Calu3 (cell line): Measurements from ENCODE around the gene SRSF8. TPM values are rescaled to one million over a fixed set of nuclear protein-coding genes. Genes with fewer than 3 reads are reported as not detected.

Experiments used
- BruUV-seq: library from RNA; stranded (reverse); fragments of 400-500 nt; replicated peaks from 2 replicates; lab custom pipeline; 2021; lab: Mats Ljungman, UMichigan
- CTCF ChIA-PET: fragments of 300-600 bp; sonication (Branson Sonifier 250); formaldehyde crosslinking; loops from one replicate; lab custom pipeline; 2022; ENCODE audit warnings: antibody characterized with exemption; lab: Charles Lee
- DNase-seq: peaks from one replicate; pipeline ENCODE4 v3.0.0; 2022
- H3K27ac Mint-ChIP-seq: one replicate; pipeline ENCODE4 v1.8.0; 2022; ENCODE audit warnings: mixed read lengths; ENCODE audit not compliant: unreplicated experiment
- H3K27me3 Mint-ChIP-seq: one replicate; pipeline ENCODE4 v1.8.0; 2022; ENCODE audit warnings: mixed read lengths; ENCODE audit not compliant: unreplicated experiment
- H3K36me3 Mint-ChIP-seq: one replicate; pipeline ENCODE4 v1.8.0; 2022; ENCODE audit warnings: mild to moderate bottlenecking, moderate library complexity, mixed read lengths; ENCODE audit not compliant: insufficient read depth, unreplicated experiment
- H3K4me1 Mint-ChIP-seq: one replicate; pipeline ENCODE4 v1.8.0; 2022; ENCODE audit warnings: mild to moderate bottlenecking, low read depth, mixed read lengths; ENCODE audit not compliant: unreplicated experiment
- H3K4me3 Mint-ChIP-seq: one replicate; pipeline ENCODE4 v1.8.0; 2022; ENCODE audit warnings: mild to moderate bottlenecking, low read depth, moderate library complexity, mixed read lengths; ENCODE audit not compliant: unreplicated experiment
- H3K9me3 Mint-ChIP-seq: one replicate; pipeline ENCODE4 v1.8.0; 2022; ENCODE audit warnings: low read depth, mixed read lengths; ENCODE audit not compliant: unreplicated experiment
- CTCF ChIP-seq: fragments of 200-600 bp; IDR thresholded peaks from one replicate; pipeline ENCODE4 v1.8.0; 2022; ENCODE audit warnings: antibody characterized with exemption; ENCODE audit not compliant: unreplicated experiment
- intact Hi-C: fragments of 100-400 bp; cut with micrococcal nuclease; formaldehyde crosslinking; loops from one replicate; pipeline ENCODE4 v1.10.0; 2022; ENCODE audit not compliant: unreplicated experiment
- total RNA-seq: library from RNA; stranded (reverse); gene quantifications from 2 replicates; pipeline ENCODE4 v1.2.3, GENCODE V29; 2022

Gene SRSF8
- total RNA-seq, 1 experiment from 2014 or later, result 27.8 TPM

DNA sequence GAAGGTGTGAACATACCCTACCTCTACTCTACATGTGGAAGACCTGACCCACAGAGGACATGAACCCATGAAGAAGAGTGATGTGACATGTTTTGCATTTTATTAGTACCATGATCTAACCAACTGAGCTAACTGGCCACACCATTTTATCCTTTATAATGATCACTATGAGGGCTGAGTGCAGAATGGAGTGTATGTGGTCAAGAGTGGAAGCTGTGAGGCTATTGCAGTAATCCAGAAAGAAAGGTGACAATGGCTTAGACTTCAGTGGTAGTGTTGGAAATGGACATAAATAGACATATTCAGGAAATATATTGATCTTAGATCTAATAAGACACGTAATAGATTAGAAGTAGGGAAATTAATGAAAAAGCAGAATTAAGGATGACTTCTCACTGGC, 3.8 kb downstream of the SRSF8 start:
- no peak for TF ChIP-seq CTCF
- Mint-ChIP-seq H3K9me3 (no peaks in the 10 kb centered on the region), H3K4me1 (peaks cover 20% of the 10 kb centered on the region), H3K27me3 (no peaks in the 10 kb centered on the region), H3K36me3 (peaks cover 38% of the 10 kb centered on the region), H3K4me3 (no peak overlapping the region), H3K27ac (no peak overlapping the region)
- BruUV-seq, result no TSS peak
- intact Hi-C loops, result loop anchor here (10.0 kb wide), 1 partner anchor 1354 kb away; no protein-coding TSS in a partner anchor
- no peak for DNase-seq
- CTCF ChIA-PET, result interaction anchor here (0.6 kb wide), 1 partner anchor 695 kb away, joined by 5 read pairs; no protein-coding TSS in a partner anchor

DNA sequence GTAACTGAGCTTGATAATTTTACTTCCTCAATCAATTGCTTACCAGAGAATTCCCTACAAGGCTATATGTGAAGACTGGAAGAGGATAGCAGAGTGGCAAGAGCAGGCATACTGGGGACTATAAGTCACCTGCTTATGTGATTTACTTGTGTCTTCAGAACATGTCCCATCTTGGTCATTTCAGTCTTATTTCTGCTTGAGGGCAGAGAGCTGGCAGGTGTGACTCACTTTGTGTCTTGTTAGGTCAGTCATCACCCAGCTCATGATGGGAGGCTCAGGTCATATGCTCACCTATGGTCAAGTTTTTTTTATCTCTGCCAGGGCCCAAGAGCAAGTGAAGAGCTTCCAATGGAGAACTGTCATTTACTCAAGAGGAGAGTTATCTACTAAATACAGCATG, 6.2 kb downstream of the SRSF8 start:
- intact Hi-C loops, result loop anchor here (10.0 kb wide), 1 partner anchor 1352 kb away; no protein-coding TSS in a partner anchor
- TF ChIP-seq CTCF, result no peak
- H3K4me3 Mint-ChIP-seq, result no peak overlapping the region
- BruUV-seq, result no TSS peak
- H3K9me3 Mint-ChIP-seq, result no peaks in the 10 kb centered on the region
- CTCF ChIA-PET, result interaction anchor here (1.0 kb wide), 1 partner anchor 79 kb away, joined by 3 read pairs; no protein-coding TSS in a partner anchor
- no peaks in the 10 kb centered on the region for H3K27me3 Mint-ChIP-seq
- no peak overlapping the region for H3K27ac Mint-ChIP-seq
- no peak for DNase-seq
- H3K36me3 Mint-ChIP-seq, result peaks cover 22% of the 10 kb centered on the region
- peaks cover 32% of the 10 kb centered on the region for H3K4me1 Mint-ChIP-seq

- BruUV-seq, result no TSS peak
- TF ChIP-seq CTCF, result no peak
- Mint-ChIP-seq H3K36me3 (peaks cover 7% of the 10 kb centered on the region), H3K9me3 (no peaks in the 10 kb centered on the region), H3K4me3 (no peak overlapping the region), H3K27ac (peak overlapping the region; percentile 30), H3K27me3 (no peaks in the 10 kb centered on the region), H3K4me1 (peaks cover 32% of the 10 kb centered on the region)
- DNase-seq, result peak; percentile 57
- intact Hi-C loops, result loop anchor here (10.0 kb wide), 1 partner anchor 1350 kb away; no protein-coding TSS in a partner anchor
- CTCF ChIA-PET, result interaction anchor here (0.8 kb wide), 2 partner anchors 8 to 10 kb away, joined by 3 to 4 read pairs; no protein-coding TSS in a partner anchor
Observed at GRCh38 chr11:95074792-95075563, 8.3 kb downstream of the SRSF8 start.

- BruUV-seq, result no TSS peak
Observed at GRCh38 chr11:95076416-95076815, 9.7 kb downstream of the SRSF8 start.

More at GRCh38 chr11:95076416-95076815, 9.7 kb downstream of the SRSF8 start:
- Mint-ChIP-seq H3K27ac (peak overlapping the region; percentile 51), H3K4me1 (peaks cover 24% of the 10 kb centered on the region), H3K36me3 (no peaks in the 10 kb centered on the region), H3K4me3 (peak overlapping the region; percentile 15), H3K27me3 (no peaks in the 10 kb centered on the region), H3K9me3 (no peaks in the 10 kb centered on the region)
- CTCF ChIA-PET, result interaction anchor here (0.6 to 1.3 kb wide), 7 partner anchors 10 to 75 kb away, joined by 3 to 9 read pairs (median 3); partner anchors contain the start of genes ENDOD1 and SRSF8
- intact Hi-C loops, result loop anchor here (10.0 kb wide), 1 partner anchor 1348 kb away; no protein-coding TSS in a partner anchor
- no peak for TF ChIP-seq CTCF
- DNase-seq, result peak; percentile 26
